Eye (tissue), 1 donor: Measurements from ENCODE around the gene POLL.
"Not testable (repeated sequence)": the region's sequence is repeated elsewhere in the genome, so short reads cannot be mapped to it uniquely, and the experiment has no call there.

Experiments
- DNase-seq: peaks from one replicate; pipeline ENCODE4 v3.0.0-alpha.2; 2015

The POLL gene

GRCh38 chr10:101611096-101611905 is 23.2 kb upstream of the POLL start:
- no peak for DNase-seq

DNA sequence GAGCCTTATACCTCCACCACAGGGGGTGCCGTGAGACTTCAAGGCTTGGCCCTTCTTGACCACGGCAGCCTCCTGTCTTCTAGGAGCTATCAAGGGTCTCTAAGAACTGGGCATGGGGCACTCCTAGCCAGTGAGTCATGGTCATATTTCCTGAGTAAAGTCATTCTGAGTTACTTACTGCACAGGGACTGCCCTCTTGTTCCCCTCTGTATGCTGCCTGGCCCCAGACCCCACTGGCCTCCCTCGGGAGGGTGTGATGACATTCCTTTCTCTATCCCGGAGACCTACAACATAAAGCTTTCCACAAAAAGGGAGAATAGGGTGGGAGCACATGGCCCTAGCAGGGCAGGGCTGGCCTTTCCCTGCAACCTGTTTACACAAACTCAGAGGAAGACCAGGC is 21.4 kb upstream of the POLL start:
- DNase-seq, result no peak

- no peak for DNase-seq
Measured at GRCh38 chr10:101607124-101607523, 19.1 kb upstream of the POLL start.

DNA sequence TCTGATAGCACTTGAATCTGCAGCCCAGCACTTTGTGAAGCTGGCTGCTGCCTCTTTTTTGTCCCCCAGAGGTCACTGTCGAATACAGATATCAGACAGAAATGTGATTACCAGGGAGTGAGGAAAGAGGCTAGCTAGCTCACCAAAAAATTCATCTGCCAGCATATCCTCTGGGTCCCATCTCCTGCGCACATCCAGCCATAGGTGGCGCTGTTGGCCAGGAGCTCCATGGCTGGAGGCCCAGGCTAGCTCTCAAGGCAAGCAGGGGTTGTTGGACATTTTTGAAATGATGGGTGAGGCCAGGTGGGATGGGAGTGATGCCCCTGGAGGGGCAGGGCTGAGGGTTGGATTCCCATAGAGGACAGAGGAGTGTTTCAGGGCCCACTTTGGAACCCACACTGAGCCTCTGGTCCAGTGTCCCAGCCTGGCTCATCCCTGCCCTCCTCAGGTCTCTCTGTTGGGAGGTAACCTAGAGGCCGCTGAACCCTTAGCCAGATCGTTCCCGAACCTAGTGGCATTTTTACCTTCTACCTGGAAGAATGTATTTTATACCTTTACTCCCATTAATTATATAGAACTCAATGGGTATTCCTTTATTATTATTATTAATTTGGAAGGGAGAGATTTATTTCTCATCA is 14.8 kb upstream of the POLL start:
- peak; percentile 95 for DNase-seq

DNA sequence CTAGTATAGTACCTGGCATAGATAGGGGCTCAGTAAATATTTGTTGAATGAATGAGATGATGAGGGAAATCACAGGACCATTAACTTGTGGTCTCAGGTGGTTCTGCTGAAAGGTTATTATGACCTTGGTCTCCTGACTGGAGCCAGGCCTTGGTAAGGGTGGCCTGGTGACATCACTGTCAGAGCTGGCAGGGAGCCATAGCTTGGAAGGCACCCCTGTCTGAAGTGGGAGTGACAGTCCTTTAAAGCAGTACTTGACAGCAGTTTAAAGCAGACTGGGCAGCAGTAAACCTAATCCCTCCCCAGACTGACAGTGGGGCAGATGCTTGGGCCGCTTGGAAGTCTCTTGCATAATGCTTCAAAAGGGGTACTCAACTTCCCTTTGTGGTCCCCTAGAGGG is 13.5 kb upstream of the POLL start:
- no peak for DNase-seq

GRCh38 chr10:101597091-101597900 is 9.2 kb upstream of the POLL start:
- DNase-seq, result peak; percentile 51

- no peak for DNase-seq
Measured at GRCh38 chr10:101595591-101596433, 7.8 kb upstream of the POLL start.

DNA sequence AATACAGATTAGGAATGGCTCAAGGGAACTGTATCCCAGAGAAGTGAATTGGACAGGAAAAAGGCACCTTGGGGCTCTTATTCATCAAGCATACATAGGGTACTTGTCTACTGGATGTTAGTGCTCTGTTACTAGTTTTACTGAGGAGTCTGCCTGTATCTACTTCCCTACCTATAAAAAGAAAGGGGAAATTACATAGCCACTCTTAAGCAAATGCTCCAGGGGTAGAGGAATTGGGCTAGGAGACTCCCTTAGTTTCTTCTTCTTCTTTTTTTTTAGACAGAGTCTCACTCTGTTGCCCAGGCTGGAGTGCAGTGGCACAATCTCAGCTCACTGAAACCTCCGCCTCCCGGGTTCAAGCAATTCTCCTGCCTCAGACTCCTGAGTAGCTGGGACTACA is 5.3 kb upstream of the POLL start:
- DNase-seq, result not testable (repeated sequence)

- DNase-seq, result no peak
Measured at GRCh38 chr10:101588879-101589278, 822 bp upstream of the POLL start.

DNA sequence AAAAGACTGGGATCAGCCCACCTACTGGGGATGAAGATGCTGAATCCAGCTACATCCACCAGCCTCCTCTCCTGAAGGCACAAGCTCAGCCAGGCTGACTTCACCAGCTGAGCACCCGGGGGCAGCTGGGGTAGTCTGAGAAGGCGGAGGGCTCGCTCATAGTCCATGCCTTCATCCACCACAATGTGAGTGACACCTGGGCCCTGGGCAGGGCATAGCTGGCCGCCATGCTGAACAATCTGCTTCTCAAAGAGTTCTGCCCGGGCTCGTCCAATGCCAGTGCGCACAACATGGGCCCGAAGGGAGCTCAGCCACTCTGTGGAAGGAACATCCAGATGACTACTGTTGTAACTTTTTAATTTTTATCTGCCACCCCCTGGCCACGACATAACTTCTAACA is 2.2 kb downstream of the POLL start:
- DNase-seq, result no peak

GRCh38 chr10:101580486-101581399 is 7.3 kb downstream of the POLL start:
- no peak for DNase-seq

GRCh38 chr10:101579516-101579870 is 8.6 kb downstream of the POLL start:
- DNase-seq, result no peak

GRCh38 chr10:101578803-101579515 is 9.1 kb downstream of the POLL start:
- no peak for DNase-seq

DNA sequence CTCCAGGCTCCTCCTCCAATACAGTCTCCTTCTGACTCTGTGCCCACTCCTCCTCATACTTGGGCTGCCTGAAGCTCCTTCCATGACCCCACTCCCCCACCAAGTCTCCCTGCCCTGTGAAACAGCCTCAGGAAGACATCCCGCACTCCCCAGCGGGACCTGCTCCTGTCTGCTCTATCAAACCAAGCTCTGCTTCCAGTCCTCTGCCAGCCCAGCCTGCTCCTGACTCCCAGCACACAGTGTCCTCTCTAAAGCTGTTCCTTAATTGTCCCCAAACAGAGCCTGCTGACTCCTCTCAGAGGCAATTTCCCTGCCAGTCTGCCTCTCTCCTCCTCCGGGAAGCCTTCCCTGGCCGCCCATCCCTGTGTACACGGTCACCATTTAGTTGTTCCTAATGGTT is 9.9 kb downstream of the POLL start:
- DNase-seq, result no peak

- DNase-seq, result no peak
Measured at GRCh38 chr10:101577121-101577871, 10.8 kb downstream of the POLL start.

DNA sequence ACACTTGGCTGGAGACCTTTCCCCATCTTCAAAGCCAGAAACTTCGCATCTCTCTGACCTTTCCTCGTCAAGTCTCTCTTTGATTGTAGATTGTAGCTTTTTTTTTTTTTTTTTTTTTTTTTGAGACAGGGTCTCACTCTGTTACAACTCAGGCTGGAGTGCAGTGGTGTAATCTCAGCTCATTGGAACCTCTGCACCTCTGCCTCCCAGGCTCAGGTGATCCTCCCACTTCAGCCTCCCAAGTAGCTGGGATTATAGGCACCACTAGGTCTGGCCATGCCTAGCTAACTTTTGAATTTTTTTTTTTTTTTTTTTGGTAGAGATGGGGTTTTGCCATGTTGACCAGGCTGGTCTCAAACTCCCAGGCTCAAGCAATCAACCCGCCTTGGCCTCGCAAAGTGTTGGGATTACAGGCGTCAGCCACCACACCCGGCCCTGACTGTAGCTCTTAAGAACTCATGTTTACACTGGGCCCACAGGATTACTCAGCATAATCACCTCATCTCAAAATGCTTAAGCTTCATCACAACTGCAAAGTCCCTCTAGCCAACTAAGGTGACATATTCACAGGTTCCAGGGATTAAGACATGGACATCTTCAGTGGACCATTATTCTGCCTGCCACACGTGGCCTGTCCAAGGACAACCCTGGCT is 11.7 kb downstream of the POLL start:
- DNase-seq, result no peak

- DNase-seq, result no peak
Measured at GRCh38 chr10:101575580-101576210, 12.4 kb downstream of the POLL start.

- no peak for DNase-seq
Measured at GRCh38 chr10:101575091-101575490, 13.0 kb downstream of the POLL start.
